ENCODE measurements around the gene ABCA2.

Gene ABCA2

DNA sequence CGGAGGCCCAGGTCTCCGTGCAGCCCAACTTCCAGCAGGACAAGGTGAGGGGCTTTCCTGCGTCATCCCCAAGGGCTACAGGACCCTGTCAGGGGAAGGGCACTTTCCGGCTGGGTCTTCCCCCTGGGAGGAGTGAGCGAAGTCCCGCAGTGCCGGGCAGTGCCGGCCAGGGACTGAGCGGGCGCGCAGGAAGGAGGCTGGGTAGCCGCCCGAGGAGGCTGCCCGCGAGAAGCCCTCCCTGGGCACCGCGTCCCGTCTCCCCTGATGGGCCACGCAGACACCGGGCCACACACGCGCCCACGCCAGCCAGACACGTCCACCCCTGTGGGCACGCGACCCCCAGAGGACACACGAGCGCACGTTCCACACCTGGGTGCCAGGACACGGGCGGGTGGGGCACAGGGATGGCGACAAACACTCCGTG is 50.4 kb downstream of the ABCA2 start:
- no peak overlapping the region for H3K4me3 ChIP-seq (ENCODE audit: low read depth, low read length)

DNA sequence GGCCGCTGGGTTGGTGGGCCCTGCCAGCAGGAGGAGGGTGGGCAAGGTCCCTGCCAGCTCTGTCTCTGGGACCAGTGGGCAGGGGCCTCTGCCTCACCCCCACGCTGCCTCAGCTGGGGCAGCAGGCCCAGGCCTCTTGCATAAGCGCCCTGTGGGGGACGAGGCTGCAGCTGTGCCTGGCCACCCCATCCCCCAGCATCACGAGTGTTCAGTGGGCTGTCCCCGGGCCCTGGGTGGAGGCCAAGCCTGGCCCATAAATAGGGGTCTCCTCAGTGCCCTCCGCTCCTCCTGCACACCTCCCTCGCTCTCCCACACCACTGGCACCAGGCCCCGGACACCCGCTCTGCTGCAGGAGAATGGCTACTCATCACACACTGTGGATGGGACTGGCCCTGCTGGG is 50.8 kb downstream of the ABCA2 start, which contains the start of gene PTGDS:
Gene PTGDS (plus strand): TSS at position 282 of the 400 bp plus-strand sequence. CDS start 75 bp downstream, at position 357.
- no peak within 1 kb of the TSS for H3K4me3 ChIP-seq (ENCODE audit: low read depth, low read length)
- H3K27ac ChIP-seq = no peak within 1 kb of the TSS
- no peak for DNase-seq
- TF ChIP-seq, protein P1, sequence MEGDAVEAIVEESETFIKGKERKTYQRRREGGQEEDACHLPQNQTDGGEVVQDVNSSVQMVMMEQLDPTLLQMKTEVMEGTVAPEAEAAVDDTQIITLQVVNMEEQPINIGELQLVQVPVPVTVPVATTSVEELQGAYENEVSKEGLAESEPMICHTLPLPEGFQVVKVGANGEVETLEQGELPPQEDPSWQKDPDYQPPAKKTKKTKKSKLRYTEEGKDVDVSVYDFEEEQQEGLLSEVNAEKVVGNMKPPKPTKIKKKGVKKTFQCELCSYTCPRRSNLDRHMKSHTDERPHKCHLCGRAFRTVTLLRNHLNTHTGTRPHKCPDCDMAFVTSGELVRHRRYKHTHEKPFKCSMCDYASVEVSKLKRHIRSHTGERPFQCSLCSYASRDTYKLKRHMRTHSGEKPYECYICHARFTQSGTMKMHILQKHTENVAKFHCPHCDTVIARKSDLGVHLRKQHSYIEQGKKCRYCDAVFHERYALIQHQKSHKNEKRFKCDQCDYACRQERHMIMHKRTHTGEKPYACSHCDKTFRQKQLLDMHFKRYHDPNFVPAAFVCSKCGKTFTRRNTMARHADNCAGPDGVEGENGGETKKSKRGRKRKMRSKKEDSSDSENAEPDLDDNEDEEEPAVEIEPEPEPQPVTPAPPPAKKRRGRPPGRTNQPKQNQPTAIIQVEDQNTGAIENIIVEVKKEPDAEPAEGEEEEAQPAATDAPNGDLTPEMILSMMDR (IDR thresholded peaks at IDR 0.05; ENCODE audit: low read depth, low read length) = no peak
- no peaks in the 10 kb centered on the region for H3K27me3 ChIP-seq (ENCODE audit: insufficient read depth, low read depth, severe bottlenecking)
- H3K9me3 ChIP-seq (ENCODE audit: severe bottlenecking) = no peaks in the 10 kb centered on the region
- no peaks in the 10 kb centered on the region for H3K36me3 ChIP-seq

More for the DNA sequence above, 50.4 kb downstream of the ABCA2 start:
- Histone ChIP-seq H3K36me3 (no peaks in the 10 kb centered on the region), H3K27me3 (ENCODE audit: insufficient read depth, low read depth, severe bottlenecking) (no peaks in the 10 kb centered on the region), H3K9me3 (ENCODE audit: severe bottlenecking) (no peaks in the 10 kb centered on the region), H3K27ac (no peak overlapping the region)
- TF ChIP-seq, protein P1 (IDR thresholded peaks at IDR 0.05; ENCODE audit: low read depth, low read length) = no peak
- no peak for DNase-seq

- Histone ChIP-seq H3K27me3 (ENCODE audit: insufficient read depth, low read depth, severe bottlenecking) (no peaks in the 10 kb centered on the region), H3K4me3 (ENCODE audit: low read depth, low read length) (no peak overlapping the region), H3K9me3 (ENCODE audit: severe bottlenecking) (no peaks in the 10 kb centered on the region), H3K27ac (no peak overlapping the region), H3K36me3 (no peaks in the 10 kb centered on the region)
- DNase-seq = peak; percentile 49
- TF ChIP-seq, protein P1 (IDR thresholded peaks at IDR 0.05; ENCODE audit: low read depth, low read length) = peak; percentile 60
Observed at GRCh38 chr9:136975644-136976043, 52.4 kb downstream of the ABCA2 start.

DNA sequence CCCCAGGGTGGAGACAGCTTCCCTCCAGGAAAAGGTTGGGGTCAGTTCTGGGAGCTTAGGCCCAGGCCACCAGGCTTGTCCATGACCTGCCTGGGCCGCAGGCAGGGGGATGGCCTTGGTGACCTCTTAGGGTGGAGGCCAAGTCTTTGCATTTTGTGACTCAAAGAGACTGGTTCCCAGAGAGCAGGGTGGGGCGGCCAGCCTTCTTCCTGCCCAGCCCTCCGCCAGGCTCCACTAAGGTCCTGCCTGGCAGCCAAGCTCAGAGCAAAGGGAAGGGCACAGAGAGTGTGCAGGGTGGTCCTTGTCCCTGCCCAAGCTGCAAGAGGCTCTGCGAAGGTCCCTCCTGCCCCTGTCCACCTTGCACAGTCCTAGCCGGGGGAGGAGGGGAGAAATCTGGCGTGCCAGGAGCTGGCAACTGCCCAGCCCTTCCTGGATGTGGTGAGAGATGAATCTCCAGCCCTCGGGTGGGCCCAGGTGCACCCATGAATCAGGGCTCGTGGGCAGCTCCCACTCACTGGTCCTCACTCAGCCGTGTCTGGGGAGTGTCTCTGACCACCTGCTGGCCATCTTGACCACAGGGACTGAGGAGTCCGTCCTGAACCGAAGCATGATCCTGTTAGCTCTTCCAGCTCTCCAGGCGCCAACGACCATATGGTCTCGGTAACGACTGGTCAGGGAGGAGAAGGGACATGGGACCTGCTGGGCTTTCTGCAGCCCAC is 53.1 kb downstream of the ABCA2 start:
- Histone ChIP-seq H3K9me3 (ENCODE audit: severe bottlenecking) (no peaks in the 10 kb centered on the region), H3K27ac (peak overlapping the region; percentile 16; the same call in 1 of the 2 replicates), H3K36me3 (no peaks in the 10 kb centered on the region), H3K27me3 (ENCODE audit: insufficient read depth, low read depth, severe bottlenecking) (no peaks in the 10 kb centered on the region), H3K4me3 (ENCODE audit: low read depth, low read length) (no peak overlapping the region)
- TF ChIP-seq, protein P1 (IDR thresholded peaks at IDR 0.05; ENCODE audit: low read depth, low read length) = no peak
- DNase-seq = no peak

DNA sequence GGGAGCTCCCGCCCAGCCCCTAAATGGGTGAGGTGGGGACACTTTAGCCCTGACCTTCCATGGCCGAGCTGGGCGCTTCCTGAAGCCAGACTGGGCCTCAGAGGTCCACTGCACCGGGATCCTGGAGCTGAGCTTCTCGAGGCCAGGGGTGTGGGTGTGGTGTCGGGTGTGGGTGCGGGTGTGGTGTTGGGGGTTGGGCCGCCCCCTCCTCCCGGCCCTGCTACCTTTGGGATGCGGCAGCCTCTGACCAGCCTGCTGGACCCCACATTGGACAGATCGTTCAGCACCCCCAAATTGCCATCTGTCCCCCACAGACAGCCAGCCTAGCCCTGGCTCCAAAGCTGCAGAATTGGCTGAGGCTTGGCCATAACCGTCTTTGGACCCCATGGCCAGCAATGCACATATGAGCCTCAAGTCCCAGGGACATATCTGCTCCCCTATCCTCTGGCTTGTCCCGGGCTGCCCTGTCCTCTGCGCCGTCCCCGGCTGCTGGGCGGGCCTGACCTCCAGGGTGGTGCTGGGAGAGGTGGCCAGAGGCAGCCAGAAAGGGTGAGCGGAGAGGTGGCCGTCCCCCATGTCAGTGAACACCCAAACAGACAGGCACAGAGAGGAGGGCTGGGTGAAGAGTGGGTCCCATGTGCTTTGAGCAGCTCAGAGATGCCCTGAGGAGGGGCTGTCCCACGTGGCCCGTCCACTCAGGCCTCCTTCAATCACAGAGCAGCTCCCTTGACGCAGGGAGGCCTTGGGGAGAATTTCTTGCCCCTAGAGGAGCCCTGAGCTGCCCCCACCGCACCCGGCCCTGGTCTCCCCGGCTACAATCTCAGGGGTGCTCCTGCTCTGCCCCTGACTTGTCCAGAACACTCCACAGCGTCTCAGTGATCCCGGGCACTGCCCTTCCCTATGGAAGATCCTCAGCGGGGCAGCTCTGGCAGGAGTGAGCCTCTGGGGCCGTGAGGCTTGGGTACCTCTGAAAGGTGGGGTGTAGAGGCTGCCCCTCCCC is 54.1 kb downstream of the ABCA2 start:
- TF ChIP-seq, protein P1 (IDR thresholded peaks at IDR 0.05; ENCODE audit: low read depth, low read length) = no peak
- Histone ChIP-seq H3K36me3 (no peaks in the 10 kb centered on the region), H3K27ac (no peak overlapping the region), H3K4me3 (ENCODE audit: low read depth, low read length) (no peak overlapping the region), H3K27me3 (ENCODE audit: insufficient read depth, low read depth, severe bottlenecking) (no peaks in the 10 kb centered on the region), H3K9me3 (ENCODE audit: severe bottlenecking) (no peaks in the 10 kb centered on the region)
- no peak for DNase-seq
